CD4-positive, alpha-beta T cell treated with Interleukin-17A for 4 hours (primary cell): Measurements from ENCODE around the gene CAPN8.

Experiments used
- DNase-seq: peaks from one replicate; pipeline ENCODE4 v3.0.0-alpha.2; 2020; ENCODE audit warnings: mixed read lengths

Gene CAPN8

GRCh38 chr1:223609977-223610376 is 55.5 kb downstream of the CAPN8 start:
- no peak for DNase-seq

- no peak for DNase-seq
These were observed 56.4 kb downstream of the CAPN8 start for GRCh38 chr1:223609066-223609465.

DNA sequence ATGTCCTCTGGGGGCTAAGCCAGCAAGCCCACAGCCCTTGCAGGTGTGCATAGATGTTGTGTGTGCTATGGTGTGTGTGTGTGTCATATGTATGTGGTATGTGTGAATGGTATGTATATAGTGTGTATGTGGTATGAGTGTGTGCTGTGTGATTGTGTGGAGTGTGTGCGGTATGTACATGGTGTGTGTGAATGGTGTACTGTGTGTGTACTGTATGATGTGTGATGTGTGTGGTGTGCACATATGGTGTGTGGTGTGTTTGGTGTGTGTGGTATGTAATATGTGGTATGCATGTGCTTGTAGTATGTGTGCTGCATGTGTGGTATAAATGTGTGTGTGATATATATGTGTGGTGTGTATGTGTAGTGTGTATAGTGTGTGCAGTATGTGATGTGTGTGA is 107.0 kb downstream of the CAPN8 start:
- DNase-seq = no peak

- DNase-seq = no peak
These were observed 108.4 kb downstream of the CAPN8 start for GRCh38 chr1:223557130-223557475.

GRCh38 chr1:223556414-223557129 is 108.9 kb downstream of the CAPN8 start:
- no peak for DNase-seq

DNA sequence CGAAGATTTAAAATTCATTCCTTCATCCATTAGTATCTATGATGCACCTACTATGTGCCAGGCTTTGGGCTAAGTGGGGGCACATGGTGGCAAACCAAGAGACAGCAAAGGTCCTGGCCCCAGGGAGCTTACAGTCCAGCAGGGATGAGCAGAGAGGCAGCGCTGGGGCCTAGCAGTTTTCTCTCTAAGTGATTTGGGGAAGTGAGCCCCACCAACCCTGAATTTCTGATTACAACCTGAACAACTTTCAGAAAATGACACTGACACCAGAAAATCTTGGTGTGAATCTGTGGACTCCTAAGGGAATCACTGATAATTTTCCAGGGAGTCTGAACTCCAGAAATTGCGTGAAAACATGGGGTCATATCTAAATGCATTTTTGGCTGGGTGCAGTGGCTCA is 111.5 kb downstream of the CAPN8 start:
- no peak for DNase-seq

DNA sequence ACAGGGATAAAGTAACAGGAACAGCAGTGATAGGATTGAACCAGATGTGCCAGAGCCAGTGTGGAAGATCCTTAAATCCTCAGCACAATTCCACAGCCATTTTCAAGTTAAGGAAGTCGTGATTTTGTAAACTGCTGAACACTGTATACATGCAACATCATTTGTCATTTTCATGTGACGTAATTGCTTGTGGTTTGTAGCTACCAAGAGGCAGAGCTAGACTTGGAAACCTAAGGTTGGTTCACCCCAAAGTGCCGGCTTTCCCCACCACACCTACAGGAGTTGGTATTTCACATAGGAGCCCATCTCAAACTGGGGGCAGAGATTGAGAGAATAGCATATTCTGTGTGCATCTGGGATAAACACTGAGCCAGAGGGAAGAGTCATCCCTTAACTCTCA is 113.9 kb downstream of the CAPN8 start:
- DNase-seq = no peak

DNA sequence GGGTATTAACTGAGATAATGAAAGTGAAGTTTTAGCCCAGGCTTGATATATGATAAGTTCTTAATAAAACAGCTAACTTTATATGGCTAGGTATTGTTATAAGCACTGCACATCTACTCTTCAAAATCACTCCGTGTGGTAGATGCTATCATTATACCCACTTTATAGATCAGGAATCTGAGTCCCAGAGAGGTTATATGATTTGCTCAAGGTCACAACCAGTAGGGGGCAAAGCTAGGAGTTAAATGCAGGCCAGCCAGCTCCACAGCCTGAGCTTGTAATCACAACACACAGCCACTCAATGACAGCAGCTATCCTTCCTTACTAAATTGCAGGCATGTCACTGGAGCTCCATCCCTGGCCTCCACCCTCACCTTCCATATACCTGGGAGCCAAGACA is 115.8 kb downstream of the CAPN8 start:
- DNase-seq = no peak

DNA sequence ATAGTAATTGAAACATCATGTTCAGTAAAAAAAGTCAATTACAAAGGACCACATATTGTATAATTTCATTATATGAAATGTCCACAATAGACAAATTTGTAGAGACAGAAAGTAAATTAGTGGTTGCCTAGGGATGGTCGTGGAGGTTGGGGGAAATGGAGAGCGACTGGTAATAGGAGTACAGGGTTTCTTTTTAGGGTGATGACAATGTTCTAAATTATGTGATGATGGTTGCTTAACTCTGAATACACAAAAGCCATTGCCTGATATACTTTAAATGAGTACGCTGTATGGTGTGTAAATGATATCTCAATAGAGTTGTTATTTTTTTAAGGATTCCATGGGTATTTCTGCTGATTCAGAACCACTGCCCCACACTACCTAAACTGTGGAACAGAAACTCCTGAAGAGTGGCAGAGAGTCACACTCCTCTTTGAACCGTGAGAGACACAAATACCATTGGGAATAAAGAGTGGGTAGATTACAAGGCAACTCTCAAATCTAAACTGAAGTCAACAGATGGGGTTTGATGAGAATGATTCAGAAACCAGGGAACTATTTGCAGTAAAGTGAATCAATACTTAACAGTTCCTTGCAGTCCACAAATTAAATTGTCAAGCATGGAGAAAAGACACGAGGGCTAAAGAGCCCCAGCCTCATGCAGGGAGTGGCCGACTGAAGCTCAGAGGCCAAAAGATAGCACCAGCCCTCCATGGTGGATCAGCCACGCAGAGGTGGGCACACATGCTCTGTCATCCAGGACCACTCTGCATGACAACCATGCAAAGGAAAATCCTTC is 118.0 kb downstream of the CAPN8 start:
- DNase-seq = no peak

DNA sequence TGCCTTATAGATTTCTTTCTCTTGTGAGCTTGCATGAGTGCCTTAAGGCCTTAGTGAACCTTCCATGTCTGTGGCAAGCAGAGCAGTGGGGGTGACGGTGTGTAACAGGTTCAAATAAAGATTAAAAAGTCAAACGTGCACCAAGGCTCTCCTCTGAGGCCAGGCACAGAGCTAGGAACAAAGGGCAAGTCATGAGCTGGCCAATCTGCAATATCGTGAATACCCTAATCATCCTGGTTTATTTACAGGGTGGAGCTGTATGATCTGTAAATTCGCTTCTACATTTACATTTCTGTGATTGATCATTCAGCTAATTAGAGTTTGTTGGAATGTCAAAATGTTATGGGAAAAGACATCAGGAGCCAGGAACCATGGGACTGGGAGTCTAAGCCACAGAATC is 120.2 kb downstream of the CAPN8 start:
- DNase-seq = no peak

GRCh38 chr1:223543560-223543959 is 121.9 kb downstream of the CAPN8 start:
- DNase-seq = no peak

- DNase-seq = no peak
These were observed 122.7 kb downstream of the CAPN8 start for GRCh38 chr1:223542831-223543230.

GRCh38 chr1:223540485-223541106 is 124.9 kb downstream of the CAPN8 start:
- DNase-seq = no peak

- no peak for DNase-seq
These were observed 125.8 kb downstream of the CAPN8 start for GRCh38 chr1:223539750-223540149.

GRCh38 chr1:223538981-223539380 is 126.5 kb downstream of the CAPN8 start:
- no peak for DNase-seq

DNA sequence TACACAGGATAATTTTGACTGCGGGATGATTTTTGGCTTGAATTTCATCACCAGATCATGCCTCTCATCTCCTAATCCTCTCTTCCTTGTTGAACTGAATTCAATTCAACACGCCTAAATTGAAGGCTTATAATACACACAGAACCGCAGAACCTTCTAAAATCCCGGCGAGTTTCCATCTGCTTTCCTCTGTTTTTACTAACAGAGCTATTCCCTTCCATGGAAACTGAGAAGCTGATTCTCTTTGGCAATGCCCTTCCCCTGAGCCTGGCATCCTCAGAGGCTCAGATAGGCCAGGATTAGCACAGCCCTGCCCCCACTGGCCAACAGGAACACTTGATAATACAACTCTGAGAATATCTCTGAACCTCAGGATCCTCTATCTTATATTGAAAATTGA is 130.2 kb downstream of the CAPN8 start:
- no peak for DNase-seq

DNA sequence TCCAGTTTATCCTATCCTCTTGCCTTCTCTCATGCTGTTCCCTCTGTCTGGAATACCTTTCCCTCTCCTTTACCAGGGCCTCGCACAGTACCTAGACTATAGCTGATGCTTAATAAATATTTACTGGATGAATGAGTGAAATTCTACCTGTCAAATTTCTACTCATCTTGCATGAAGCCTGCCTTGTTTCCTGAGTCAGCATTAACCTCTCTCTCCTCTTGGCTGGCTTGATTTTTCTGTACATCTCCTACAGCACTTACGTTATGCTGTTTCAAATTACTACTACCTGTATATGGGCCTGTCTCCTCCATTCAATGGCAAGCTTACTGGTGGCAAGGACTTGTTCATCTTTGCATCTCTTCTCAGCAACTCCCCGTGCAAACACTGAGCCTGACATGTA is 130.8 kb downstream of the CAPN8 start:
- no peak for DNase-seq

GRCh38 chr1:223533708-223534107 is 131.8 kb downstream of the CAPN8 start:
- DNase-seq = no peak

GRCh38 chr1:223531742-223532341 is 133.7 kb downstream of the CAPN8 start:
- peak; percentile 55 for DNase-seq

GRCh38 chr1:223525957-223526356 is 139.5 kb downstream of the CAPN8 start:
- DNase-seq = no peak

DNA sequence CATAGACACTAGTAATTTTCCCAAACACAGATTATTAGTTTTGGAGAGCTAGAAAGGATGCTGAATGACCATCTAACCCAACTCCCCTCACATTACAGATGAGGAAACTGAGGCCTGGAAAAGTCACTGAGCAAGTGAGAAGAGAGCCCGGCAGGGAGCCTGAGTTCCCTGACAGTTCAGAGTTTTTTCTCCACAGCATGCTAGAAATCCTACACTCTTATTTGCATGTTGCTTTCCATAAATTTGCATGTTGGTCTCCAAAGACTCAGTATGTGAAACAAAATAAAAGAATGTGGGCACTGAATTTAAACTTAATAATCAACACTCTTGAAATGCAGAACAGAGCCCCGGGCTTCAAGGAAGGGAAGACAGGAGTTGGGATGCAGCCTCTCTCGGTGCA is 140.0 kb downstream of the CAPN8 start:
- DNase-seq = no peak

DNA sequence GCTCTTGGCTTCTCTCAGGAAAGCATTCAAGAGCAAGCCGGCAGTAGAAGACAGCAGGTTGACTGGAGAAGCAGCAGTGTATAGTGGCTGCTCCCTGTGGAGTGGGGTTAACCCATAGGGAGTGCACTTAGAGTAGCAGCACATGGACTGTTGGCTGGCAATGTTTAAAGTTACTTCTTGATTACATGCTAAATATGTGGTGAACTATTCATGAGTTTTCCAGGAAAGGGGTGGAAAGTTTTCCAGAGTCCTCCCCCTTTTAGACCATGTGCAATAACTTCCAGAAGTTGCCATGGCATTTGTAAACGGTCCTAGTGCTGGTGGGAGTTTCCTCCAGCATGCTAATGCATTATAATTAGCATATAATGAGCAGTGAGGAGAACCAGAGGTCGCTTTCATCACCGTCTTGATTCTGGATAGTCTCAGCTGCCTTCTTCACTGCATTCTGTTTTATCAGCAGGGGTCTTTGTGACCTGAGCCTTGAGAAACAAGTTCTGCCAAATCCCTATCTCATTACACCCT is 140.5 kb downstream of the CAPN8 start:
- DNase-seq = no peak

- no peak for DNase-seq
These were observed 144.4 kb downstream of the CAPN8 start for GRCh38 chr1:223521150-223521549.

- DNase-seq = no peak
These were observed 145.3 kb downstream of the CAPN8 start for GRCh38 chr1:223520200-223520599.
